HCT116 (cell line): ENCODE measurements around the gene C7orf25.

Experiments
- ELF1 ChIP-seq: IDR thresholded peaks from 2 replicates; pipeline ENCODE4 v1.6.1; 2012; ENCODE audit warnings: low read depth, borderline replicate concordance
- EZH2phosphoT487 ChIP-seq: fragments of 200-600 bp; IDR thresholded peaks from 2 replicates; pipeline ENCODE4 v1.6.1; 2018; ENCODE audit warnings: antibody characterized with exemption, borderline replicate concordance
- POLR2A ChIP-seq: IDR thresholded peaks from 2 replicates; pipeline ENCODE4 v1.7.0; 2011; ENCODE audit warnings: borderline replicate concordance; ENCODE audit not compliant: insufficient read depth, insufficient read length; ENCODE audit errors: extremely low read depth
- POLR2AphosphoS5 ChIP-seq: IDR thresholded peaks from 2 replicates; pipeline ENCODE4 v1.6.1; 2011; ENCODE audit warnings: mild to moderate bottlenecking, low read depth, low read length, moderate library complexity
- SP1 ChIP-seq: IDR thresholded peaks from 2 replicates; pipeline ENCODE4 v1.6.1; 2012; ENCODE audit warnings: low read depth
- TF ChIP-seq, protein P1 (sequence below): IDR thresholded peaks from 2 replicates; pipeline ENCODE4 v1.6.1; 2012
- TF ChIP-seq, protein P2 (sequence below), 3 experiments: fragments of 200-600 bp in 1 of 3; sonication (generic) in 1 of 3; IDR thresholded peaks in 2 of 3; conservative IDR thresholded peaks in 1 of 3; 2 replicates each; pipeline ENCODE4 v1.5.1; 2012 to 2017; ENCODE audit warnings: low read depth in 2 of 3, low read length in 2 of 3, antibody characterized with exemption in 1 of 3, borderline replicate concordance in 1 of 3, control low read depth in 1 of 3, mild to moderate bottlenecking in 1 of 3, mixed read lengths in 1 of 3, mixed run types in 1 of 3, moderate library complexity in 1 of 3; ENCODE audit not compliant: insufficient read depth in 1 of 3
- TF ChIP-seq, protein P3 (sequence below): IDR thresholded peaks from 2 replicates; pipeline ENCODE4 v1.6.1; 2012; ENCODE audit warnings: low read depth
- TF ChIP-seq, protein P4 (sequence below): IDR thresholded peaks from 2 replicates; pipeline ENCODE4 v1.6.1; 2011; ENCODE audit warnings: mild to moderate bottlenecking, low read length, moderate library complexity; ENCODE audit not compliant: insufficient replicate concordance; ENCODE audit errors: extremely low read depth
- TF ChIP-seq, protein P5 (sequence below): IDR thresholded peaks from 2 replicates; pipeline ENCODE4 v1.6.1; 2012

DNA sequence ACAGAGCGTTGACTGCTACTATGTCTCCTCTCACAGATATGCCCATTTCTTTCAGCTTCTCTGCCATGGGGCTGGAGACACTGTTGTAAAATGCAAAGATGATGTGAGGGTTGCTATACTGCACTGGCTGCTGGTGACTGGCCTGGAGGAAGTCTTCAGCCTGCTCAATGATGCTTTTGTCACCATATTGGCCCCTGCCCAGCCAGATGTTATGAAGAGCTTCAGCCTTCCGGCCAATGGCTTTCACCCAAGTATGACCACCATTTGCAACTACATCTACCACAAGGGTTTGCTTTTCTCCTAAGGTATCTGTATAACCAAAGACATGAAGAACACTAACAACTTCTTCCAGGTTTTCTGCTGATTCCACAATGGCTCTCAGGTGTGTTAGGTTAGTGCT, 1.6 kb downstream of the C7orf25 start:
- TF ChIP-seq POLR2A (no peak), POLR2AphosphoS5 (no peak), SP1 (no peak), ELF1 (no peak), EZH2phosphoT487 (no peak)
- TF ChIP-seq, protein P1, sequence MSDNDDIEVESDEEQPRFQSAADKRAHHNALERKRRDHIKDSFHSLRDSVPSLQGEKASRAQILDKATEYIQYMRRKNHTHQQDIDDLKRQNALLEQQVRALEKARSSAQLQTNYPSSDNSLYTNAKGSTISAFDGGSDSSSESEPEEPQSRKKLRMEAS, result no peak
- TF ChIP-seq, protein P2, sequence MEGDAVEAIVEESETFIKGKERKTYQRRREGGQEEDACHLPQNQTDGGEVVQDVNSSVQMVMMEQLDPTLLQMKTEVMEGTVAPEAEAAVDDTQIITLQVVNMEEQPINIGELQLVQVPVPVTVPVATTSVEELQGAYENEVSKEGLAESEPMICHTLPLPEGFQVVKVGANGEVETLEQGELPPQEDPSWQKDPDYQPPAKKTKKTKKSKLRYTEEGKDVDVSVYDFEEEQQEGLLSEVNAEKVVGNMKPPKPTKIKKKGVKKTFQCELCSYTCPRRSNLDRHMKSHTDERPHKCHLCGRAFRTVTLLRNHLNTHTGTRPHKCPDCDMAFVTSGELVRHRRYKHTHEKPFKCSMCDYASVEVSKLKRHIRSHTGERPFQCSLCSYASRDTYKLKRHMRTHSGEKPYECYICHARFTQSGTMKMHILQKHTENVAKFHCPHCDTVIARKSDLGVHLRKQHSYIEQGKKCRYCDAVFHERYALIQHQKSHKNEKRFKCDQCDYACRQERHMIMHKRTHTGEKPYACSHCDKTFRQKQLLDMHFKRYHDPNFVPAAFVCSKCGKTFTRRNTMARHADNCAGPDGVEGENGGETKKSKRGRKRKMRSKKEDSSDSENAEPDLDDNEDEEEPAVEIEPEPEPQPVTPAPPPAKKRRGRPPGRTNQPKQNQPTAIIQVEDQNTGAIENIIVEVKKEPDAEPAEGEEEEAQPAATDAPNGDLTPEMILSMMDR (IDR thresholded peaks at IDR 0.05 in 2 of 3, conservative IDR thresholded peaks at IDR 0.05 in 1 of 3; ENCODE audit: borderline replicate concordance in 1 of 3, insufficient read depth in 1 of 3, low read depth in 2 of 3, low read length in 2 of 3), result no peak
- TF ChIP-seq, protein P3, sequence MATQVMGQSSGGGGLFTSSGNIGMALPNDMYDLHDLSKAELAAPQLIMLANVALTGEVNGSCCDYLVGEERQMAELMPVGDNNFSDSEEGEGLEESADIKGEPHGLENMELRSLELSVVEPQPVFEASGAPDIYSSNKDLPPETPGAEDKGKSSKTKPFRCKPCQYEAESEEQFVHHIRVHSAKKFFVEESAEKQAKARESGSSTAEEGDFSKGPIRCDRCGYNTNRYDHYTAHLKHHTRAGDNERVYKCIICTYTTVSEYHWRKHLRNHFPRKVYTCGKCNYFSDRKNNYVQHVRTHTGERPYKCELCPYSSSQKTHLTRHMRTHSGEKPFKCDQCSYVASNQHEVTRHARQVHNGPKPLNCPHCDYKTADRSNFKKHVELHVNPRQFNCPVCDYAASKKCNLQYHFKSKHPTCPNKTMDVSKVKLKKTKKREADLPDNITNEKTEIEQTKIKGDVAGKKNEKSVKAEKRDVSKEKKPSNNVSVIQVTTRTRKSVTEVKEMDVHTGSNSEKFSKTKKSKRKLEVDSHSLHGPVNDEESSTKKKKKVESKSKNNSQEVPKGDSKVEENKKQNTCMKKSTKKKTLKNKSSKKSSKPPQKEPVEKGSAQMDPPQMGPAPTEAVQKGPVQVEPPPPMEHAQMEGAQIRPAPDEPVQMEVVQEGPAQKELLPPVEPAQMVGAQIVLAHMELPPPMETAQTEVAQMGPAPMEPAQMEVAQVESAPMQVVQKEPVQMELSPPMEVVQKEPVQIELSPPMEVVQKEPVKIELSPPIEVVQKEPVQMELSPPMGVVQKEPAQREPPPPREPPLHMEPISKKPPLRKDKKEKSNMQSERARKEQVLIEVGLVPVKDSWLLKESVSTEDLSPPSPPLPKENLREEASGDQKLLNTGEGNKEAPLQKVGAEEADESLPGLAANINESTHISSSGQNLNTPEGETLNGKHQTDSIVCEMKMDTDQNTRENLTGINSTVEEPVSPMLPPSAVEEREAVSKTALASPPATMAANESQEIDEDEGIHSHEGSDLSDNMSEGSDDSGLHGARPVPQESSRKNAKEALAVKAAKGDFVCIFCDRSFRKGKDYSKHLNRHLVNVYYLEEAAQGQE, result no peak
- TF ChIP-seq, protein P4, sequence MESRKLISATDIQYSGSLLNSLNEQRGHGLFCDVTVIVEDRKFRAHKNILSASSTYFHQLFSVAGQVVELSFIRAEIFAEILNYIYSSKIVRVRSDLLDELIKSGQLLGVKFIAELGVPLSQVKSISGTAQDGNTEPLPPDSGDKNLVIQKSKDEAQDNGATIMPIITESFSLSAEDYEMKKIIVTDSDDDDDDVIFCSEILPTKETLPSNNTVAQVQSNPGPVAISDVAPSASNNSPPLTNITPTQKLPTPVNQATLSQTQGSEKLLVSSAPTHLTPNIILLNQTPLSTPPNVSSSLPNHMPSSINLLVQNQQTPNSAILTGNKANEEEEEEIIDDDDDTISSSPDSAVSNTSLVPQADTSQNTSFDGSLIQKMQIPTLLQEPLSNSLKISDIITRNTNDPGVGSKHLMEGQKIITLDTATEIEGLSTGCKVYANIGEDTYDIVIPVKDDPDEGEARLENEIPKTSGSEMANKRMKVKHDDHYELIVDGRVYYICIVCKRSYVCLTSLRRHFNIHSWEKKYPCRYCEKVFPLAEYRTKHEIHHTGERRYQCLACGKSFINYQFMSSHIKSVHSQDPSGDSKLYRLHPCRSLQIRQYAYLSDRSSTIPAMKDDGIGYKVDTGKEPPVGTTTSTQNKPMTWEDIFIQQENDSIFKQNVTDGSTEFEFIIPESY, result no peak
- TF ChIP-seq, protein P5, sequence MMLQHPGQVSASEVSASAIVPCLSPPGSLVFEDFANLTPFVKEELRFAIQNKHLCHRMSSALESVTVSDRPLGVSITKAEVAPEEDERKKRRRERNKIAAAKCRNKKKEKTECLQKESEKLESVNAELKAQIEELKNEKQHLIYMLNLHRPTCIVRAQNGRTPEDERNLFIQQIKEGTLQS, result no peak
